ENCODE measurements around the gene METAP1. TPM values are rescaled to one million over a fixed set of nuclear protein-coding genes. Genes with fewer than 3 reads are reported as not detected.
"Not testable (repeated sequence)": the region's sequence is repeated elsewhere in the genome, so short reads cannot be mapped to it uniquely, and the experiment has no call there.

METAP1 gene
- total RNA-seq, 1 donor from 2014 or later = 51.6 TPM

DNA sequence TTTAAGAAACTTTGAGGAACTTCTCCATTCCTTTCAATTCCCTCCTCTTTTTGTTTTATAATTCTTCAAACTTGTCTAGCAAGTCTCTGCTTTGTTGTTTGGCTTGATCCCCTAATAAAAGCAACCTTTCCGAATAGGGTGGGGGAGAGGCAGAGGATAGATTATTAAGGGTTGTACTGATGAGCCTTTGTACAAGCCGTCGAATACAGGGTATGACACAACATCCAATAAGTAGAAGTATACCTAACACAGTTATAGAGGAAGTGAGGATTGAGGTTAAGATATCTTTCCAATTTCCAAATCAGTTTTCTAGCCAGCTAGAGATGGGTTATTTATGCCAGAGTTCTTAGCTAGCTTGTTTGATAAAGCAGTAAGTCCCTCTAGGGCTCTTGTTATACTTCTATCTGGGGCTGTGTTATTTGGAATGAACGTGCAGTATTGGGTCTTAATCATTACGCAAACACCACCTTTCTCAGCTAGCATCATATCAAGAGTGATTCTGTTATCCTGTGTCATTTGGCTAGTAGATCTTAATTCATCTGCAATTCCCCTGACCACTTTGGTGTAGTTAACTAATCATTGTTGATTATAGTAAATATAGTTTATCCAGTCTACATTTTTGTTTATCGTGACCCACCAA is 18.5 kb downstream of the METAP1 start:
- TF ChIP-seq, protein P1, sequence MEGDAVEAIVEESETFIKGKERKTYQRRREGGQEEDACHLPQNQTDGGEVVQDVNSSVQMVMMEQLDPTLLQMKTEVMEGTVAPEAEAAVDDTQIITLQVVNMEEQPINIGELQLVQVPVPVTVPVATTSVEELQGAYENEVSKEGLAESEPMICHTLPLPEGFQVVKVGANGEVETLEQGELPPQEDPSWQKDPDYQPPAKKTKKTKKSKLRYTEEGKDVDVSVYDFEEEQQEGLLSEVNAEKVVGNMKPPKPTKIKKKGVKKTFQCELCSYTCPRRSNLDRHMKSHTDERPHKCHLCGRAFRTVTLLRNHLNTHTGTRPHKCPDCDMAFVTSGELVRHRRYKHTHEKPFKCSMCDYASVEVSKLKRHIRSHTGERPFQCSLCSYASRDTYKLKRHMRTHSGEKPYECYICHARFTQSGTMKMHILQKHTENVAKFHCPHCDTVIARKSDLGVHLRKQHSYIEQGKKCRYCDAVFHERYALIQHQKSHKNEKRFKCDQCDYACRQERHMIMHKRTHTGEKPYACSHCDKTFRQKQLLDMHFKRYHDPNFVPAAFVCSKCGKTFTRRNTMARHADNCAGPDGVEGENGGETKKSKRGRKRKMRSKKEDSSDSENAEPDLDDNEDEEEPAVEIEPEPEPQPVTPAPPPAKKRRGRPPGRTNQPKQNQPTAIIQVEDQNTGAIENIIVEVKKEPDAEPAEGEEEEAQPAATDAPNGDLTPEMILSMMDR (IDR thresholded peaks at IDR 0.05; ENCODE audit: unreplicated experiment) = no peak
- peaks cover 73% of the 10 kb centered on the region for H3K36me3 Mint-ChIP-seq
- peaks cover 7% of the 10 kb centered on the region for H3K4me1 Mint-ChIP-seq
- no peaks in the 10 kb centered on the region for H3K27me3 Mint-ChIP-seq (ENCODE audit: low read depth)
- H3K9me3 Mint-ChIP-seq = peaks cover 63% of the 10 kb centered on the region
- DNase-seq (ENCODE audit: low spot score in 2 of 2, unreplicated experiment in 2 of 2) = no peak
- no peak overlapping the region for H3K27ac Mint-ChIP-seq
- H3K4me3 Mint-ChIP-seq = no peak overlapping the region

- no peak for DNase-seq (ENCODE audit: low spot score in 2 of 2, unreplicated experiment in 2 of 2)
- Mint-ChIP-seq H3K9me3 (peaks cover 55% of the 10 kb centered on the region), H3K27me3 (ENCODE audit: low read depth) (no peaks in the 10 kb centered on the region), H3K36me3 (peaks cover 57% of the 10 kb centered on the region), H3K27ac (no peak overlapping the region), H3K4me1 (peaks cover 27% of the 10 kb centered on the region), H3K4me3 (no peak overlapping the region)
- TF ChIP-seq, protein P1 (IDR thresholded peaks at IDR 0.05; ENCODE audit: unreplicated experiment) = no peak
Observed at GRCh38 chr4:99021386-99021785, 25.9 kb downstream of the METAP1 start.

GRCh38 chr4:99022566-99022965 is 27.0 kb downstream of the METAP1 start:
- H3K9me3 Mint-ChIP-seq = peaks cover 44% of the 10 kb centered on the region
- no peak overlapping the region for H3K27ac Mint-ChIP-seq
- H3K36me3 Mint-ChIP-seq = peaks cover 48% of the 10 kb centered on the region

DNA sequence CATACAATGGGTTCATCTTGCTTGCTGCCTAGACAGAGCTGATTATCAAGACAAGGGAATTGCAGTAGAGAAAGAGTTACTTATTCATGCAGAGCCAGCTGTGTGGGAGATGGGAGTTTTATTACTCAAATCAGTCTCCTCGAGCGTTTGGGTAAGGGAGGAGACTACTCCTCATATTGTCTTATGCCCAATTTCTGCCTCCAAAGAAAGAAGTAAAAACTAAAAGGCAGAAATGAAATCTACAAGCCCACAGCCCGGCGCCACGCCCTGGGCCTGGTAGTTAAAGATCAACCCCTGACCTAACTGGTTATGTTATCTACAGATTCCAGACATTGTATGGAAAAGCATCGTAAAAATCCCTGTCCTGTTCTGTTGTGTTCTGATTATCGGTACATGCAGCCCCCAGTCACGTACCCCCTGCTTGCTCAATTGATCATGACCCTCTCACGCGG is 28.3 kb downstream of the METAP1 start:
- not testable (repeated sequence) for DNase-seq (ENCODE audit: low spot score in 2 of 2, unreplicated experiment in 2 of 2); H3K27me3 Mint-ChIP-seq (ENCODE audit: low read depth); H3K4me3 Mint-ChIP-seq
- Mint-ChIP-seq H3K9me3 (peaks cover 34% of the 10 kb centered on the region), H3K36me3 (peaks cover 36% of the 10 kb centered on the region), H3K4me1 (peaks cover 37% of the 10 kb centered on the region), H3K27ac (peak overlapping the region; percentile 35)

More at GRCh38 chr4:99022566-99022965, 27.0 kb downstream of the METAP1 start:
- no peak for DNase-seq (ENCODE audit: low spot score in 2 of 2, unreplicated experiment in 2 of 2)
- TF ChIP-seq, protein P1 (IDR thresholded peaks at IDR 0.05; ENCODE audit: unreplicated experiment) = no peak
- Mint-ChIP-seq H3K27me3 (ENCODE audit: low read depth) (no peaks in the 10 kb centered on the region), H3K4me3 (no peak overlapping the region), H3K4me1 (peaks cover 30% of the 10 kb centered on the region)

- TF ChIP-seq, protein P1 (IDR thresholded peaks at IDR 0.05; ENCODE audit: unreplicated experiment) = no peak
- H3K9me3 Mint-ChIP-seq = peaks cover 25% of the 10 kb centered on the region
- no peaks in the 10 kb centered on the region for H3K27me3 Mint-ChIP-seq (ENCODE audit: low read depth)
- peaks cover 29% of the 10 kb centered on the region for H3K36me3 Mint-ChIP-seq
- H3K4me1 Mint-ChIP-seq = peaks cover 41% of the 10 kb centered on the region
- peak overlapping the region; percentile 35 for H3K27ac Mint-ChIP-seq
- no peak for DNase-seq (ENCODE audit: low spot score in 2 of 2, unreplicated experiment in 2 of 2)
- H3K4me3 Mint-ChIP-seq = no peak overlapping the region
Observed at GRCh38 chr4:99024481-99025275, 29.2 kb downstream of the METAP1 start.

DNA sequence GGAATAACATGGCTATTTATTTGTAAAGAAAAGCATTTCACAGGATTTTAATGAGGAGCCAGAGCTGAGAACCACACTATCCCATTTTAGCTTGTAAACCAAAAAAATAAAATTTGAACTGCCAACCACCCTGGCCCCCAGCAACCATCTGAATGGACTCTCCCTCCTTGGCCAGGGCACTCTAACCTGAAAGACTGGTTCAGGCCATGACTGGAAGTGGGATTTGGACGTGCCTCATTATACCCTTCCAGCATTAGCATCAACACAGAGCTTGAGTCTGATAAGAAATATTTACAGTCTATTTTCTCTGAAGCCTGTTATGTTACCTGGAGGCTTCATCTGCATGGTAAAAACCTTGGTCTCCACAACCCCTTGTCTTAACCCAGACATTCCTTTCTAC is 30.0 kb downstream of the METAP1 start:
- H3K9me3 Mint-ChIP-seq = peaks cover 20% of the 10 kb centered on the region
- DNase-seq (ENCODE audit: low spot score in 2 of 2, unreplicated experiment in 2 of 2) = no peak
- no peak overlapping the region for H3K27ac Mint-ChIP-seq
- peaks cover 20% of the 10 kb centered on the region for H3K36me3 Mint-ChIP-seq
- TF ChIP-seq, protein P1 (IDR thresholded peaks at IDR 0.05; ENCODE audit: unreplicated experiment) = no peak
- no peak overlapping the region for H3K4me3 Mint-ChIP-seq
- H3K4me1 Mint-ChIP-seq = peaks cover 41% of the 10 kb centered on the region
- no peaks in the 10 kb centered on the region for H3K27me3 Mint-ChIP-seq (ENCODE audit: low read depth)
